GM19452 (cell line): Measurements from ENCODE around the gene COL1A2.

Source experiments
- ATAC-seq: cut with Tn5 transposase; IDR thresholded peaks from one replicate; pipeline ENCODE4 v1.9.1; 2021; ENCODE audit not compliant: unreplicated experiment

Gene COL1A2

GRCh38 chr7:94394437-94395140, at the start of gene COL1A2:
COL1A2 (plus strand) TSS chr7:94394895; CDS start chr7:94395032, 137 bp downstream.
- no peak for ATAC-seq

GRCh38 chr7:94345907-94346306, 48.8 kb upstream of the COL1A2 start:
- no peak for ATAC-seq

GRCh38 chr7:94348142-94348541, 46.6 kb upstream of the COL1A2 start:
- ATAC-seq, result no peak

DNA sequence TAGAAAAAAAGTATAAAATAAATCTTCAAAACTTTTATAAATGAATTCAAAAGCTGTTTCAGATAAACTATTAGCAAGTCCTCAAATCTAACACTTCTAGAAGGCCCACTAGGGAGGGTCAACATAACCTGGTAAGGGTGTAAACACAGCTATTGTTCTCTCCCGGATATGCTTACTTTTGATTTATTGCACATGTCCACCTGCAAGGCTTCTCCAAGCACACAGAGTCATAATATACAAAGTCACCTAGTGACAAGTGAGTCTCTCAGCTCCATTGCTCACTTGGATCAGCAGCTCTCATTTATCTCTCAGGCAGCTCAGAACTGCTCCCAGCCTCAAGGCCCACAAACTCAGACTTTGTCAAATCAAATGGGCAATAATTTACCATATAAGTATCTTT, 44.0 kb upstream of the COL1A2 start:
- ATAC-seq, result no peak

GRCh38 chr7:94351703-94352102, 43.0 kb upstream of the COL1A2 start:
- ATAC-seq, result no peak

DNA sequence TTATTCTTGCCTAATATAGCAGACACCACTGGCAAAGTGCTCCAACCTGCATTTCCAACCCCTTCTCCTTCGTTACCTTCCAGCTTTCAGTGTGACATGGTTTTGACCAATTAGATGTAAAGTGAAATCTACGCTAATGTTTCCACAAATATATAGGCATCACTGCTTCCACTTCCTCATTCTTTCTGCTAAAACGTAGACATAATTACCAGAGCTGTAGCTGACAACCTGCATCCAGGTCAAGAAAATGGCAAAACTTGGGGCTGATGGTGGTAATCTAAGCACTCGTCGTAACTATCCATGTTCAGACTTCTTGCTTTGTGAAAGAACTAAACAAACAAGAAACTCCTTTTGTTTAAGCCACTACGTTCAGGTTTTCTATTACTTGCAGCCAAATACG, 41.8 kb upstream of the COL1A2 start:
- ATAC-seq, result no peak

DNA sequence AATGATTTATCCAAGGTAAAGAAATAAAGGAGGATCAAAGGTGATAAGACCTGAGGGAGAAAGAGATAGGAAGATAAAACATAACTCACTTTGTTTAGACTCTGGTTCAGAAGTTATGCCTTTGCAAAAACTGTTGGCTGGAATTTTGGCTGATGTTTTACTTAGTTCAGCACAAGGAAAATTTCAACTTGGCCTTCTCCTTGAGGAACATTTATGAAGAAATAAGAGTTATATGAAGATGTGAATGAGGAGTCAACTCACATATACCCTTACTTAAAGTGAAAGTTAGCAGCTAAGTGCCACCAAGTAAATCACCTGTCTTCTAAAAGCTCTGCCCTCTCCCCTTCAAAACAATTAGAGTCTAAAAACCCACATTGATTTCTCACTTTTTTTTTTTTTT, 39.7 kb upstream of the COL1A2 start:
- no peak for ATAC-seq

GRCh38 chr7:94355454-94355853, 39.2 kb upstream of the COL1A2 start:
- no peak for ATAC-seq

DNA sequence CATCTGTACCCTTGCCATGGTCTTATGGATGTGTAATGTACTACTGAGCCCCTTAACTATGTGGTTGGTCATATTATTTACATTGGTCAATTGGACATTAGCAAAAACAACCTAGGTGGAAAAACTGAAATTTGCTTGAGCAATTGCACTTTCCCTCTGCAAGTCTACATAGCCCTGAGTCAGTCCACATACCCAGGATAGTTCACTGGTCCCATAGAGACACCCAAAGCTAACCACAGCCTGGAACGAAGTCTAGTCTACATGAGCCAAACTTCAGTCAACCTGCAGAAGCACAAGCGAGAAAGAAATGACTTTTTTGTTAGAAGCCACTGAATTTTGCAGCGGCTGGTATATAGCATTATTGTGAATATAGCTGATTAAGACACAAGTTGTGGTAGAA, 37.6 kb upstream of the COL1A2 start:
- no peak for ATAC-seq

GRCh38 chr7:94360926-94361325, 33.8 kb upstream of the COL1A2 start:
- ATAC-seq, result no peak

DNA sequence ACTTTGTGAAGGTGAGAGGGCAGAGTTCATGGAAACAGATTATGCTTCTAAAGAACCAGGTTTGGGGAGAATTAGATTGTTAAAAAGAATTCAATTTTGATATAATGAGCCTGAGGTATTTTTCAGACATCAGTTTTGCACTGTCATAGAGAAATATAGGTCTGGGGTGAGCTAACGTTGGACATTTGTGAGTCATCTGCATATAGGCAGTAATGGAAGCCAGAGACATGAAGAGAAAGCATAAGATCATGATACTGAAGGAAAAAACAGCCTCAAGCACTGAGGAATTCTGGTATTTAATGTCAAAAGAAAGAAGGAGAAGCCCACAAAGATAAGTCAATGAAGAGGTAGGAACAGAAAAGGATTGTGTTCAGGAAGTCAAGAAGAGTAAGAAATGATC, 32.4 kb upstream of the COL1A2 start:
- ATAC-seq, result no peak

DNA sequence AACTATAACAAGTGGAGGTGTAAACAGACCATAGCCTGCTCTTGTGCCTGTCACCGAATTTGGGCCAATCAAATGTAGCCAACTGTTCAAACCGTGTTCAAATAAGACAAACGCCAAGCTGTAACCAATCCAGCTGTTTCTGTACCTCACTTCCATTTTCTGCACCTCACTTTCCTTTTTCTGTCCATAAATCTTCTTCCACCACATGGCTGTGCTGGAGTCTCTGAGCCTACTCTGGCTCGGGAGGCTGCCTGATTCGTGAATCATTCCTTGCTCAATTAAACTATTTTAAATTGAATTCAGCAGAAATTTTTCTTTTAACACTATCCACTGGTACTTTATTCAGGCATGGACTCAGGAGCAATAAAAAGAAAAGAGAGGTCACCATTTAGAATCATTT, 29.9 kb upstream of the COL1A2 start:
- no peak for ATAC-seq

DNA sequence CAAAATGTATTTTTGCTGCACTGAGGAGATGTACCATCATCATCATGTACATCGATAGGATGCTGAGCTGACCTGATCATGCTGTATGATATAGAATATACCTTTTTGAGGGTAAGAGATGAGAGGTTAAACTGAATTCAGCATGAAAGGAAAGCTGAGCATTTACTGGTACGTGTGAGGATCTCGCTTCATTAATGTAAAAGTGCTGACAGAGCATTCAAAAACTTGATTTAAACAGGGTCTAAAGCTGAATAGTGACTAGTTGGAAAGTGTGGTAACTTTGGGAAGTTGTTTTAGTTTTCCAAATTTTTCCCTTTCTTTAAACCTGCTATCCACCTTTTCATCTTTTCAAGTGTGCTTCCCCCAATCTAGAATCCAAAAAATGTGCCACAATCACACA, 28.5 kb upstream of the COL1A2 start:
- no peak for ATAC-seq

- no peak for ATAC-seq
Measured at GRCh38 chr7:94366832-94367231, 27.9 kb upstream of the COL1A2 start.

DNA sequence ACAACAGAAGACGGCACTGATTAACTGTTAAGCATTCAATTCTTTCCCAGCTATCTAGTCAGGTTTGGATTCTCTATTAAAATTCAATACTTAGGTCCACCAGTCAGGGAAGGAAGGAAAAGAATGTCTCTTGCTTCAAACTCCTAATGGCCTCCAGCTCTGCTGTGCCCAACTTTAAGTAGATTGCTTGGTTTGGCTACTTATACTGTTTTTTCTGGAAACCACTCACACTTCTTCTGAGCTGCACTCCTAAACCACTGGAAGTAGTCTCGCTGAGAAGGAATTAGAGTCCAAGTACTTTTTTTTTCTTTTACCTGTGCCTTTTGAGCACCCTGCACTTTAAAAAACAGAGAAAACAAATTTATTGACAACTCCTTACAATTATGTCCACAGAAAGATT, 26.7 kb upstream of the COL1A2 start:
- no peak for ATAC-seq

DNA sequence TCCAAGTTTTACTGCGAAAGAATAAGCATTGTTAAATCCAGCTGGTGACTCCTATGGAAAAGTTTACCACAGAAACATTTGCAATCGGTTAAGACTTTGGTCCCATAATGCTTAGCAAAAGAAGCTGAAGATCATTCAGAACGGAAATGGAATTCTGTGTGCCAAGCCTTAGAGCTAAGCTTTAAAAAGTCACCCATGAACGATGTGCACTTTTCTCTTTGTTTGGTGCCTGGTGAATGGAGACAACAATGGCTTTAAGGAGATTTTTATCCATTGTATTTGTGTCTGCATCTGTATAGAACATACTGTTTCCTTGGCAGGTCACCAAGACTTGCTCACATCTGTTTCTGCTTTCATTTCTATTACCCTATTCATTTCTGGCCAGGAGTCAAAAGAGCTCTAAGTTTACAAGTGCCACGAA, 26.3 kb upstream of the COL1A2 start:
- ATAC-seq, result no peak

GRCh38 chr7:94374231-94374630, 20.5 kb upstream of the COL1A2 start:
- ATAC-seq, result no peak

DNA sequence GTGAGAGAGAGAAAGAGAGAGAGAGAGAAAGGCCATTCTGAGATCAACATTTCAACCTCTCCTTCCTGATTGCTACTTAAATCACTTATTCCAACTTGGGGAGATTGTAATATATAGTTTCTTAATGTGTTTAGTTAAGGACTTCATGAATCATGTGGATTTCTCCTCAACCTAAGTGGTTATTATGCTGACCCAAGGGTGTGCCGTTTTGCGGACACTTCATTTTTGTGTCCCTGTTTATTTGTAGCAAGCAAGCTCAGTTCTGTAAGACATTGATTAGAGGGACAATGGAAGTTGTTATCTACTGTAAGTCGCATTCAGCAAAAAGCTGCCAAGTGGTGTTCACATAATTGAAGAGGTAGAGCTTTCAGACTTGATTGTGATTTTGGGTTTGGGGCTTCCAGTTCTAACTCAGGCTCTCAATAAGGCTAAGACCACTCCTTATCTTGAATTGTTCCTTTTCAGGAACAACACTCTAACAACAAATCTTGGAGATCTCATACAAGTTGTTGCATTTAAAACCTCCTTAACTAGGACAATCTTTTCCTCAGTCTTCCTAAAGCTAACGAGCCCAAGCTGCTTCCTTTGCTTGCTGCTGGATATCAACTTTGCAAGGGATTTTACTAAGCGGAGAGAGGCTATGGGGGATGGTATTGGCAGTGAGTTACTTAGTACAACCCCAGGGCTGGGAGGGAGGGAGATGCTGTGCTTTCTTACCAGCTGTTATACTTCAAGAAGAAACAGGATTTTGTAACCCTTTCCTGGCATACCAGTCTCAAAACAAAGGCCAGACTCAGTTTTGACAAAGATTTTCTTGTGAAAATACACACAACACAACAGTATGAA, 19.8 kb upstream of the COL1A2 start:
- no peak for ATAC-seq

- no peak for ATAC-seq
Measured at GRCh38 chr7:94375691-94376090, 19.0 kb upstream of the COL1A2 start.

DNA sequence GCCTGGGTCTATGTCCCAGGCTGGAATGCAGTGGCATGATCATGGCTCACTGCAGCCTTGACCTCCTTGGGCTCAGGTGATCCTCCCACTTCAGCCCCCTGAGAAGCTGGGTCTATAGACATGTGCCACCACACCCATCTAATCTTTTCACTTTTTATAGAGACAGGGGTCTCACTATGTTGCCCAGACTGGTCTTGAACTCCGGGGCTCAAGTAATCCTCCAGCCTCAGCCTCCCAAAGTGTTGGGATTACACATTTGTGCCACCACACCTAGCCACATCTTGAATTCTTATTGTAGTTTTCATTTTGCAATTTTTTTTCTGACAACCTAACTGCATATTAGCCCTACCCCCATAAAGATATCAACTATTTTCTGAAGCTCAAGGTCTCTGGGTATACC, 18.4 kb upstream of the COL1A2 start:
- ATAC-seq, result no peak

- ATAC-seq, result no peak
Measured at GRCh38 chr7:94378356-94378755, 16.3 kb upstream of the COL1A2 start.

DNA sequence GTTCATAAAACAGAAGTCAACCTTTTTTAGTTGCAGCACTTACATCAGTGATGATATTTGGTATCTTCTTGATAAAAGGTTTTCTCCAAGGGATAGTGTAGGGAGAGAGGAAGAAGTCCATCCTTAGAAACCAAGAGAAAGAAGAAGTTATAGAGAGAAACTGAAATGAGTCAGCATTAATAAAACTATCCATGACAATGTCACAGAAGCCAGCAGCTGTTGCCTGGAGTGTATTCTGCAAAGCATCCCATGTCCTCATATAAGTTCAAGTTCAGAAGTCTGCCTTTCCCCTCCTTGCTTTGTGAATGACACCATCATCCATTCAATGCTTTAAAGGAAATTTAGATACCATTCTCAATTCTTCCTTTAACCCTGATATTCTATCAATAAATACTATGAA, 14.4 kb upstream of the COL1A2 start:
- no peak for ATAC-seq
